IMR-90 (cell line): ENCODE results near the gene MTMR3. TPM values are rescaled to one million over a fixed set of nuclear protein-coding genes. Genes with fewer than 3 reads are reported as not detected.
"Not testable (repeated sequence)": the region's sequence is repeated elsewhere in the genome, so short reads cannot be mapped to it uniquely, and the experiment has no call there.

Experiments
- ATAC-seq: fragments of 200-7000 bp; cut with Tn5 transposase; 2 replicates; pipeline ENCODE4 v1.9.1; 2020; ENCODE audit warnings: low read depth, mild to moderate bottlenecking, moderate library complexity
- BruUV-seq: library from RNA; stranded (reverse); fragments of 400-500 nt; replicated peaks from 2 replicates; lab custom pipeline; 2021; lab: Mats Ljungman, UMichigan
- CTCF ChIA-PET: fragments of 300-600 bp; formaldehyde crosslinking; extraction: SDS; loops from one replicate; lab custom pipeline; 2021; ENCODE audit warnings: antibody characterized with exemption; lab: Yijun Ruan, JAX
- POLR2A ChIA-PET: fragments of 300-600 bp; sonication (Branson Sonifier 250); formaldehyde crosslinking; loops from one replicate; lab custom pipeline; 2022; ENCODE audit warnings: antibody characterized with exemption; ENCODE audit not compliant: unreplicated experiment; lab: Charles Lee
- DNase-seq: peaks from one replicate; pipeline ENCODE4 v3.0.0; 2013
- H2AFZ ChIP-seq: replicated peaks from 2 replicates; pipeline ENCODE3; 2013; ENCODE audit warnings: low read length, mild to moderate bottlenecking; ENCODE audit not compliant: poor library complexity
- H2AK5ac ChIP-seq: 2 replicates; pipeline ENCODE4 v1.6.1; 2013; ENCODE audit warnings: low read depth, low read length, inconsistent platforms
- H2AK9ac ChIP-seq: replicated peaks from 2 replicates; pipeline ENCODE3; 2013; ENCODE audit warnings: mild to moderate bottlenecking, low read depth, low read length, moderate library complexity; ENCODE audit not compliant: poor library complexity
- H2BK120ac ChIP-seq: 2 replicates; pipeline ENCODE4 v1.6.1; 2013; ENCODE audit warnings: low read depth, low read length, inconsistent platforms
- H2BK15ac ChIP-seq: 3 replicates; pipeline ENCODE4 v1.6.1; 2013; ENCODE audit warnings: low read depth, low read length, inconsistent platforms
- H2BK20ac ChIP-seq: 2 replicates; pipeline ENCODE4 v1.6.1; 2013; ENCODE audit warnings: low read depth, mild to moderate bottlenecking, inconsistent platforms, low read length, moderate library complexity
- H2BK5ac ChIP-seq: 2 replicates; pipeline ENCODE4 v1.6.1; 2013; ENCODE audit warnings: mild to moderate bottlenecking, low read depth, low read length, inconsistent platforms; ENCODE audit not compliant: poor library complexity, severe bottlenecking
- H3K14ac ChIP-seq: replicated peaks from 2 replicates; pipeline ENCODE4 v1.6.1; 2013; ENCODE audit warnings: low read depth, low read length, inconsistent platforms
- H3K18ac ChIP-seq: 2 replicates; pipeline ENCODE4 v1.6.1; 2013; ENCODE audit warnings: low read depth, low read length, control low read depth
- H3K23ac ChIP-seq: 2 replicates; pipeline ENCODE4 v1.6.1; 2013; ENCODE audit warnings: low read depth, low read length, inconsistent platforms
- H3K27ac ChIP-seq: 2 replicates; pipeline ENCODE4 v1.5.1; 2013; ENCODE audit warnings: mild to moderate bottlenecking, control low read depth, low read length; ENCODE audit not compliant: insufficient read depth
- H3K27me3 ChIP-seq: 2 replicates; pipeline ENCODE4 v1.6.1; 2013; ENCODE audit warnings: low read length; ENCODE audit not compliant: control insufficient read depth, insufficient read depth
- H3K36me3 ChIP-seq: 2 replicates; pipeline ENCODE4 v1.6.1; 2013; ENCODE audit warnings: low read length, mixed read lengths; ENCODE audit not compliant: control insufficient read depth, insufficient read depth
- H3K4ac ChIP-seq: 2 replicates; pipeline ENCODE4 v1.6.1; 2013; ENCODE audit warnings: low read depth, low read length, inconsistent platforms
- H3K4me1 ChIP-seq: 2 replicates; pipeline ENCODE4 v1.6.1; 2013; ENCODE audit warnings: low read length, mixed read lengths; ENCODE audit not compliant: control insufficient read depth, insufficient read depth
- H3K4me2 ChIP-seq: 2 replicates; pipeline ENCODE4 v1.6.1; 2013; ENCODE audit warnings: low read depth, mild to moderate bottlenecking, control low read depth, low read length, moderate library complexity
- H3K4me3 ChIP-seq: 2 replicates; pipeline ENCODE4 v1.5.1; 2013; ENCODE audit warnings: low read depth, mild to moderate bottlenecking, control low read depth, low read length, moderate library complexity; ENCODE audit not compliant: insufficient read depth
- H3K56ac ChIP-seq: 2 replicates; pipeline ENCODE4 v1.6.1; 2013; ENCODE audit warnings: low read length, inconsistent platforms; ENCODE audit not compliant: insufficient read depth; ENCODE audit errors: extremely low read depth
- H3K79me1 ChIP-seq, 2 experiments: 2 replicates each; pipeline ENCODE4 v1.6.1; 2013; ENCODE audit warnings: low read length in 2 of 2, inconsistent platforms in 1 of 2, low read depth in 1 of 2
- H3K9ac ChIP-seq: 2 replicates; pipeline ENCODE4 v1.6.1; 2013; ENCODE audit warnings: low read depth, low read length, control low read depth
- H3K9me1 ChIP-seq: 2 replicates; pipeline ENCODE4 v1.6.1; 2013; ENCODE audit warnings: low read length, inconsistent platforms; ENCODE audit not compliant: insufficient read depth
- H3K9me3 ChIP-seq: 2 replicates; pipeline ENCODE4 v1.6.1; 2013; ENCODE audit warnings: low read length; ENCODE audit not compliant: control insufficient read depth, insufficient read depth
- H4K20me1 ChIP-seq: 2 replicates; pipeline ENCODE4 v1.6.1; 2013; ENCODE audit warnings: low read length, inconsistent platforms; ENCODE audit not compliant: insufficient read depth
- H4K5ac ChIP-seq: 2 replicates; pipeline ENCODE4 v1.6.1; 2013; ENCODE audit warnings: mild to moderate bottlenecking, low read depth, low read length, control low read depth
- H4K8ac ChIP-seq, 2 experiments: 2 replicates each; pipeline ENCODE4 v1.6.1; 2013; ENCODE audit warnings: low read depth in 2 of 2, low read length in 2 of 2, control low read depth in 1 of 2, inconsistent platforms in 1 of 2
- H4K91ac ChIP-seq: 2 replicates; pipeline ENCODE4 v1.6.1; 2013; ENCODE audit warnings: low read depth, low read length, inconsistent platforms; ENCODE audit not compliant: insufficient read depth
- WGBS, 2 experiments: methylation state at CpG; one replicate each; pipeline versions ENCODE4 v1.1.5 to v1.1.7; 2013; ENCODE audit warnings: missing lambda C conversion rate in 2 of 2; ENCODE audit not compliant: insufficient read length in 1 of 2; ENCODE audit errors: extremely low coverage in 2 of 2; 5-methylcytosine and 5-hydroxymethylcytosine counted together
- dilution Hi-C: fragments of 300-500 bp; cut with HindIII; formaldehyde crosslinking; loops from one replicate; pipeline ENCODE4 v1.14.3; 2018; ENCODE audit warnings: low sequenced_read_pairs; ENCODE audit not compliant: unreplicated experiment
- in situ Hi-C: fragments of 300-500 bp; cut with MboI; formaldehyde crosslinking; loops from 3 replicates; pipeline ENCODE4 v1.14.3; 2019; ENCODE audit warnings: low sequenced_read_pairs, inconsistent platforms, mixed read lengths
- intact Hi-C: fragments of 100-400 bp; cut with micrococcal nuclease; formaldehyde crosslinking; loops from 2 replicates; pipeline ENCODE4 v1.10.0; 2022
- polyA plus RNA-seq, 3 experiments: library from polyadenylated mRNA; depleted of rRNA; stranded (reverse); fragments of >200 nt; gene quantifications; 2 replicates each; pipeline ENCODE4 v1.2.3, GENCODE V29; 2012; ENCODE audit warnings: low replicate concordance in 1 of 3
- total RNA-seq: library from RNA; depleted of rRNA; stranded (reverse); fragments of >200 nt; gene quantifications from 2 replicates; pipeline ENCODE4 v1.2.3, GENCODE V29; 2012

The MTMR3 gene
- total and polyA plus RNA-seq, 2 of the 4 experiments (the other 2 are of a cell fraction) = 21.3 to 29.4 TPM

DNA sequence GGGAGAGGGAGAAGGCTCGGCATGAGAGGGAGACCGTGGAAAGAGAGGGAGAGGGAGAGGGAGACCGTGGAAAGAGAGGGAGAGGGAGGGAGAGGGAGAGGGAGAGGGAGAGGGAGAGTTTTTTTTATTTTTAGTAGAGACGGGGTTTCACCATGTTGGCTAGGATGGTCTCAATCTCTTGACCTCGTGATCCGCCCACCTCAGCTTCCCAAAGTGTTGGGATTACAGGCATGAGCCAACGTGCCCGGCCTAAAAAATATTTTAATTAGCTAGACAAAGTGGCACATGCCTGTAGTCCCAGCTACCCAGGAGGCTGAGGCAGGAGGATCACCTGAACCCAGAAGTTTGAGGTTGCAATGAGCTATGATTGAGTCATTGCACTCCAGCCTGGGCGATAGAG, 23.9 kb upstream of the MTMR3 start:
- H3K4me2 ChIP-seq, H2BK20ac ChIP-seq, H4K5ac ChIP-seq, H2BK15ac ChIP-seq, H3K4me3 ChIP-seq, H4K91ac ChIP-seq, H3K36me3 ChIP-seq, H2AK9ac ChIP-seq, H3K9ac ChIP-seq, DNase-seq, H3K4me1 ChIP-seq, H3K18ac ChIP-seq, in situ Hi-C loops, H3K9me1 ChIP-seq, H4K20me1 ChIP-seq, H2AFZ ChIP-seq, H3K4ac ChIP-seq, H3K23ac ChIP-seq, H2BK120ac ChIP-seq, BruUV-seq, ATAC-seq, H3K9me3 ChIP-seq, dilution Hi-C loops, H4K8ac ChIP-seq, H3K27ac ChIP-seq, H2AK5ac ChIP-seq, H3K56ac ChIP-seq, H2BK5ac ChIP-seq, intact Hi-C loops, H3K27me3 ChIP-seq, POLR2A ChIA-PET, H3K14ac ChIP-seq, H3K79me1 ChIP-seq: not testable (repeated sequence)
- no CpG with 5 or more reads among the region's 9 CpGs for WGBS, 2 experiments
- CTCF ChIA-PET = interaction anchor here (0.6 kb wide), 1 partner anchor 22 kb away, joined by 5 read pairs; no protein-coding TSS in a partner anchor
